B cell (primary cell): ENCODE results near the gene HSD17B14.

Source experiments
- CTCF ChIP-seq: fragments of 200-600 bp; IDR thresholded peaks from one replicate; pipeline ENCODE4 v1.8.0; 2022; ENCODE audit warnings: antibody characterized with exemption, mild to moderate bottlenecking
- EZH2 ChIP-seq: IDR thresholded peaks from 2 replicates; pipeline ENCODE4 v1.6.1; 2012; ENCODE audit warnings: borderline replicate concordance, low read depth, mild to moderate bottlenecking, moderate library complexity, low read length; ENCODE audit not compliant: insufficient read depth, poor library complexity, severe bottlenecking

- TF ChIP-seq CTCF (no peak), EZH2 (no peak)
These were observed 28.5 kb downstream of the HSD17B14 start for GRCh38 chr19:48807590-48808308.
